ENCODE measurements around the gene ZNF740. TPM values are rescaled to one million over a fixed set of nuclear protein-coding genes. Genes with fewer than 3 reads are reported as not detected.
A peak's percentile ranks its signal among the peaks of the same experiment; 100 is the strongest.

Gene ZNF740
- polyA plus RNA-seq, 1 donor from 2014 or later = 24.3 TPM

DNA sequence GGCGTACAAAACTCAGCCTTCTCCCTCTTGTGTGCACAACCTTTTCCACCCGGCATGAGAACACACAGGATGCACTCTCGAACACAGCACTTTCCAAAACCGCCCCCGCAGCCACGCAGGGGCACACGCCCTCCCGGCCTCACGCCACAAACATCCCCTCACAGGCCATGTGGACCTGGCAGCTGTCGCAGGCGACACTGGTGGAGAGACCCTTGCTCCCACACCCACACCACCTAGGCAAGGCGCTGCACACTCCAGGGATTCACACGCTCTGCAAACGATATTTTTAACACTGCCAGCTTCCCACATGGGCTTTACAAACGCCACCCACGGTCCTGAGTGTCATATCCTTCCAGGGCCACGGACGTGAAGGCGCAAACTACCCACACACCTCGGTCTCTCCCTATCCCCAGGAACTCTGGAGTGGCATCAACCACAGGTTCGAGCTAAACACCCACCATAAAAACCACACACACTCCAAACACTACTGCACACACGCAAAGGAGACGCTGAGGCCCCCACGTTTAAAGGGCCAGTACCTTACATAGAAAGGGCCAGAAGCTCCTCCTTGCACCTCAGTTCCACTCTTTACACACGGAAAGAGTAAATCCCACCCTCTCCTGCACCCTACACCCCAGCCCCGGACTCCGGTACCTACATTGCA lies 38.9 kb downstream of the ZNF740 start:
- Histone ChIP-seq H3K9me3 (ENCODE audit: low read length) (no peaks in the 10 kb centered on the region), H3K27ac (ENCODE audit: low read length) (no peak overlapping the region), H3K79me2 (replicated peaks; ENCODE audit: insufficient read depth, low read length) (no peaks in the 10 kb centered on the region), H2AFZ (ENCODE audit: low read depth, low read length) (no peak overlapping the region), H3K9me2 (ENCODE audit: insufficient read depth, low read length) (no peaks in the 10 kb centered on the region), H3K4me2 (ENCODE audit: low read length) (peak overlapping the region; percentile 14), H3K36me3 (ENCODE audit: insufficient read depth, low read length) (no peaks in the 10 kb centered on the region), H3K4me3 (ENCODE audit: low read length) (peak overlapping the region; percentile 86), H3K27me3 (ENCODE audit: insufficient read depth, low read depth, low read length) (peaks cover 35% of the 10 kb centered on the region), H3F3A (ENCODE audit: insufficient read depth, low read length, poor library complexity, severe bottlenecking) (no peaks in the 10 kb centered on the region), H4K20me1 (ENCODE audit: insufficient read depth) (no peaks in the 10 kb centered on the region), H3K9ac (ENCODE audit: low read length) (peak overlapping the region; percentile 57)
- no peak for TF ChIP-seq RAD21 (conservative IDR thresholded peaks at IDR 0.05)
- TF ChIP-seq, protein P1, sequence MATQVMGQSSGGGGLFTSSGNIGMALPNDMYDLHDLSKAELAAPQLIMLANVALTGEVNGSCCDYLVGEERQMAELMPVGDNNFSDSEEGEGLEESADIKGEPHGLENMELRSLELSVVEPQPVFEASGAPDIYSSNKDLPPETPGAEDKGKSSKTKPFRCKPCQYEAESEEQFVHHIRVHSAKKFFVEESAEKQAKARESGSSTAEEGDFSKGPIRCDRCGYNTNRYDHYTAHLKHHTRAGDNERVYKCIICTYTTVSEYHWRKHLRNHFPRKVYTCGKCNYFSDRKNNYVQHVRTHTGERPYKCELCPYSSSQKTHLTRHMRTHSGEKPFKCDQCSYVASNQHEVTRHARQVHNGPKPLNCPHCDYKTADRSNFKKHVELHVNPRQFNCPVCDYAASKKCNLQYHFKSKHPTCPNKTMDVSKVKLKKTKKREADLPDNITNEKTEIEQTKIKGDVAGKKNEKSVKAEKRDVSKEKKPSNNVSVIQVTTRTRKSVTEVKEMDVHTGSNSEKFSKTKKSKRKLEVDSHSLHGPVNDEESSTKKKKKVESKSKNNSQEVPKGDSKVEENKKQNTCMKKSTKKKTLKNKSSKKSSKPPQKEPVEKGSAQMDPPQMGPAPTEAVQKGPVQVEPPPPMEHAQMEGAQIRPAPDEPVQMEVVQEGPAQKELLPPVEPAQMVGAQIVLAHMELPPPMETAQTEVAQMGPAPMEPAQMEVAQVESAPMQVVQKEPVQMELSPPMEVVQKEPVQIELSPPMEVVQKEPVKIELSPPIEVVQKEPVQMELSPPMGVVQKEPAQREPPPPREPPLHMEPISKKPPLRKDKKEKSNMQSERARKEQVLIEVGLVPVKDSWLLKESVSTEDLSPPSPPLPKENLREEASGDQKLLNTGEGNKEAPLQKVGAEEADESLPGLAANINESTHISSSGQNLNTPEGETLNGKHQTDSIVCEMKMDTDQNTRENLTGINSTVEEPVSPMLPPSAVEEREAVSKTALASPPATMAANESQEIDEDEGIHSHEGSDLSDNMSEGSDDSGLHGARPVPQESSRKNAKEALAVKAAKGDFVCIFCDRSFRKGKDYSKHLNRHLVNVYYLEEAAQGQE (IDR thresholded peaks at IDR 0.05; ENCODE audit: borderline replicate concordance) = no peak
- TF ChIP-seq POLR2AphosphoS5 (IDR thresholded peaks at IDR 0.05) = no peak

GRCh38 chr12:53219956-53220693 lies 39.6 kb downstream of the ZNF740 start:
- Histone ChIP-seq H2AFZ (ENCODE audit: low read depth, low read length) (peak overlapping the region; percentile 73), H3K9me3 (ENCODE audit: low read length) (no peaks in the 10 kb centered on the region), H3K27ac (ENCODE audit: low read length) (peak overlapping the region; percentile 34), H3K36me3 (ENCODE audit: insufficient read depth, low read length) (no peaks in the 10 kb centered on the region), H3K4me3 (ENCODE audit: low read length) (peak overlapping the region; percentile 86), H3K4me2 (ENCODE audit: low read length) (peak overlapping the region; percentile 94), H3F3A (ENCODE audit: insufficient read depth, low read length, poor library complexity, severe bottlenecking) (no peaks in the 10 kb centered on the region), H3K79me2 (replicated peaks; ENCODE audit: insufficient read depth, low read length) (no peaks in the 10 kb centered on the region), H4K20me1 (ENCODE audit: insufficient read depth) (no peaks in the 10 kb centered on the region), H3K27me3 (ENCODE audit: insufficient read depth, low read depth, low read length) (peaks cover 35% of the 10 kb centered on the region), H3K9me2 (ENCODE audit: insufficient read depth, low read length) (no peaks in the 10 kb centered on the region), H3K9ac (ENCODE audit: low read length) (peak overlapping the region; percentile 57)
- TF ChIP-seq, protein P1 (IDR thresholded peaks at IDR 0.05; ENCODE audit: borderline replicate concordance) = peak; percentile 16
- peak; percentile 24 for TF ChIP-seq POLR2AphosphoS5 (IDR thresholded peaks at IDR 0.05)
- peak; percentile 26 for TF ChIP-seq RAD21 (conservative IDR thresholded peaks at IDR 0.05)
- no peak for TF ChIP-seq CTCF (IDR thresholded peaks at IDR 0.05; ENCODE audit: poor library complexity, severe bottlenecking)
- no peak for TF ChIP-seq TAF1 (IDR thresholded peaks at IDR 0.05; ENCODE audit: low read depth)
- TF ChIP-seq SMC3 (conservative IDR thresholded peaks at IDR 0.05; ENCODE audit: poor library complexity) = peak; percentile 25
- TF ChIP-seq MXI1 (conservative IDR thresholded peaks at IDR 0.05; ENCODE audit: poor library complexity, severe bottlenecking) = peak; percentile 81
- no peak for TF ChIP-seq EZH2 (IDR thresholded peaks at IDR 0.05; ENCODE audit: borderline replicate concordance, insufficient read depth, low read length, poor library complexity, severe bottlenecking)
- TF ChIP-seq EP300 (conservative IDR thresholded peaks at IDR 0.05; ENCODE audit: poor library complexity, severe bottlenecking) = no peak

Data from neural cell (in vitro differentiated cells).